HEK293T (cell line): ENCODE results near the gene MEGF9.

Source experiments
- FOXM1 ChIP-seq: fragments of 450-650 bp; IDR thresholded peaks from 2 replicates; pipeline ENCODE4 v1.6.1; 2017; ENCODE audit warnings: mild to moderate bottlenecking, borderline replicate concordance
- PKNOX1 ChIP-seq: fragments of 450-650 bp; IDR thresholded peaks from 2 replicates; pipeline ENCODE4 v1.6.1; 2016
- SP1 ChIP-seq: fragments of 450-650 bp; IDR thresholded peaks from 2 replicates; pipeline ENCODE4 v1.6.1; 2017
- SUZ12 ChIP-seq: fragments of 450-650 bp; IDR thresholded peaks from 2 replicates; pipeline ENCODE4 v1.6.1; 2016; ENCODE audit warnings: mild to moderate bottlenecking
- ZNF384 ChIP-seq: fragments of 450-650 bp; IDR thresholded peaks from 2 replicates; pipeline ENCODE4 v1.6.1; 2016

GRCh38 chr9:120677965-120678364 is 36.3 kb downstream of the MEGF9 start:
- TF ChIP-seq SP1 (no peak), FOXM1 (no peak), PKNOX1 (no peak), SUZ12 (no peak), ZNF384 (no peak)
